ENCODE data around the gene ORC2. TPM values are rescaled to one million over a fixed set of nuclear protein-coding genes. Genes with fewer than 3 reads are reported as not detected.

ORC2 gene
- total RNA-seq, 1 experiment from 2014 or later: 56.0 TPM

DNA sequence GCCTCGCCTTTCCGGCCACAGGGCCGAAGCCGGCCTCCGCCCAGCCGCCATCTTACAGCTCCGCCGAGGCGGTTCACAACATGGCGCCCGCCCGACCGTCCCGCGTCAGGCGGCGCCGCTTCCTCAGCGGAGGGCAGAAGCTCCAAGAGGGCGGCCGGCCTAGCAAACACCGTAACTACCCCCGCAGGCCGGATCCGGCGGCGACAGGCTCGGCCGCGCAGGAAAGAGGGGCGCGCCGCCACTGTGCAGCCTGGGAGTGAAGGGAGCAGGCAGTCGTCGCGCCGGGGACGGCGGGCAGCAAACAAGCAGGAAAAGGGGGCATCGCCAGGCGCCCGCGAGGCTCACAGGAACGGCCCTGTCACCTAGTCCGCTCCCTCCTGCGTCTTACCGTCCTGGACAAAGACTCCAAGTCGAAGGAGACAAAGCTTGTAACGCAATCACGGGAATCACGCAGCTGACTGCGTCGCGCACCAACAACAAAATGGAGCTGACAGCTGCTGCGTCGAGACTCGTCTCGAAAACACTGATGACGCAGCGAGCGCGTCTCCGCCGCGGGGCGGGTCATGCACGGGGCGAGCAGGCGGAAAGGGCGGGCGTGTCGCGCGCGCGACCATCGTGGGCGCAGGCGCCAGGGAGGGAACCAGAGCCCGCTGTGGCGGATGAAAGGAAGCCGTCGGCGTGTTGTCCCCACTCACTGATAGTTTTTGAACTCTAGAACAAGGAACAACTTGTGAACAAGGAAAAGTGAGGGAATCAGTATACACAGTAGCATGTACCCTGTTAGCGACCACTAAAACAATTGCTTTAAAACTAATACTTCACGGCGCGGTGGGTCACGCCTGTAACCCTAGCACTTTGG is 99.1 kb downstream of the ORC2 start, which contains the start of gene CLK1 (continued):
- TF ChIP-seq ELF4 (CRISPR knock-in tag; IDR thresholded peaks at IDR 0.05; ENCODE audit: low read depth) (no peak), CREM (CRISPR knock-in tag; IDR thresholded peaks at IDR 0.05) (peak; percentile 89), NR1H2 (CRISPR knock-in tag; IDR thresholded peaks at IDR 0.05) (no peak), CBFB (CRISPR knock-in tag; IDR thresholded peaks at IDR 0.05; ENCODE audit: low read depth) (0 out of 2 replicates have a peak, but pooled peaks have one; percentile 74), ZNF219 (CRISPR knock-in tag; IDR thresholded peaks at IDR 0.05; ENCODE audit: borderline replicate concordance) (peak; percentile 84; the same call in 1 of the 2 replicates), ZBTB21 (CRISPR knock-in tag; IDR thresholded peaks at IDR 0.05; ENCODE audit: borderline replicate concordance) (peak; percentile 98), SMAD3 (CRISPR knock-in tag; IDR thresholded peaks at IDR 0.05; ENCODE audit: borderline replicate concordance) (peak; percentile 16; the same call in 1 of the 2 replicates), GABPB1 (CRISPR knock-in tag; IDR thresholded peaks at IDR 0.05) (peak; percentile 88), NR3C1 (CRISPR knock-in tag; conservative IDR thresholded peaks at IDR 0.05; ENCODE audit: low read depth) (peak; percentile 89; the same call in 1 of the 2 replicates), MAX (CRISPR knock-in tag; IDR thresholded peaks at IDR 0.05) (peak; percentile 91), ZNF416 (CRISPR knock-in tag; IDR thresholded peaks at IDR 0.05) (no peak), NFE2L1 (CRISPR knock-in tag; IDR thresholded peaks at IDR 0.05) (peak; percentile 63; the same call in 1 of the 2 replicates), ZNF317 (CRISPR knock-in tag; IDR thresholded peaks at IDR 0.05; ENCODE audit: borderline replicate concordance, low read depth) (no peak), GRHL2 (CRISPR knock-in tag; IDR thresholded peaks at IDR 0.05; ENCODE audit: insufficient replicate concordance, severe bottlenecking) (no peak), GTF2I (CRISPR knock-in tag; conservative IDR thresholded peaks at IDR 0.05) (no peak), ETV6 (CRISPR knock-in tag; IDR thresholded peaks at IDR 0.05) (peak; percentile 68), ATF3 (CRISPR knock-in tag; conservative IDR thresholded peaks at IDR 0.05) (no peak), OVOL2 (CRISPR knock-in tag; IDR thresholded peaks at IDR 0.05; ENCODE audit: borderline replicate concordance) (no peak), TP53 (CRISPR knock-in tag; IDR thresholded peaks at IDR 0.05) (peak; percentile 93), ATF6 (CRISPR knock-in tag; IDR thresholded peaks at IDR 0.05) (no peak)

GRCh38 chr2:200863782-200864175 is 99.7 kb downstream of the ORC2 start:
- ATAC-seq: no peak
- CTCF ChIA-PET: interaction anchor here (0.9 to 2.4 kb wide), 4 partner anchors 38 to 884 kb away, joined by 3 to 13 read pairs (median 6); partner anchors contain the start of gene ORC2
- TF ChIP-seq ATF2 (CRISPR knock-in tag; IDR thresholded peaks at IDR 0.05; ENCODE audit: borderline replicate concordance, low read depth): no peak
- no peak; the same call in 1 of the 2 replicates for TF ChIP-seq SP1 (CRISPR knock-in tag; conservative IDR thresholded peaks at IDR 0.05)
- TF ChIP-seq NR2C2 (CRISPR knock-in tag; IDR thresholded peaks at IDR 0.05): no peak
- no peak for TF ChIP-seq SMAD4 (CRISPR knock-in tag; IDR thresholded peaks at IDR 0.05)
- TF ChIP-seq AR (CRISPR knock-in tag; IDR thresholded peaks at IDR 0.05): no peak
- TF ChIP-seq ZNF121 (CRISPR knock-in tag; IDR thresholded peaks at IDR 0.05): no peak
- no peak for TF ChIP-seq ATF1 (CRISPR knock-in tag; IDR thresholded peaks at IDR 0.05)
- no peak for TF ChIP-seq CBFB (CRISPR knock-in tag; IDR thresholded peaks at IDR 0.05; ENCODE audit: low read depth)
- TF ChIP-seq ATF6 (CRISPR knock-in tag; IDR thresholded peaks at IDR 0.05): no peak
- no peak for TF ChIP-seq GRHL2 (CRISPR knock-in tag; IDR thresholded peaks at IDR 0.05; ENCODE audit: insufficient replicate concordance, severe bottlenecking)
- no peak for TF ChIP-seq ZBTB21 (CRISPR knock-in tag; IDR thresholded peaks at IDR 0.05; ENCODE audit: borderline replicate concordance)
- no peak for TF ChIP-seq ZNF317 (CRISPR knock-in tag; IDR thresholded peaks at IDR 0.05; ENCODE audit: borderline replicate concordance, low read depth)

More at GRCh38 chr2:200863782-200864175, 99.7 kb downstream of the ORC2 start:
- no peak for DNase-seq (ENCODE audit: low spot score)
- Mint-ChIP-seq H3K27ac (peak overlapping the region; percentile 99), H3K4me1 (peaks cover 24% of the 10 kb centered on the region), H3K4me3 (peak overlapping the region; percentile 97), H3K27me3 (ENCODE audit: low read depth) (no peaks in the 10 kb centered on the region), H3K36me3 (peaks cover 28% of the 10 kb centered on the region), H3K9me3 (no peaks in the 10 kb centered on the region)
- POLR2A ChIA-PET: interaction anchor here (0.7 to 2.8 kb wide), 10 partner anchors 15 to 294 kb away, joined by 3 to 21 read pairs (median 5); partner anchors contain the start of genes NIF3L1 and PPIL3

Measured in WTC11 (cell line).